HL-60 (cell line): Measurements from ENCODE around the gene CACNA1E.

ENCODE experiments used
- DNase-seq, 2 experiments: peaks; one replicate each; pipeline ENCODE4 v3.0.0-alpha.2; 2010 to 2020; ENCODE audit warnings: low read depth in 1 of 2, low spot score in 1 of 2
- H3K27ac ChIP-seq: fragments of 250-450 bp; sonication (Bioruptor Pico); replicated peaks from 2 replicates; pipeline ENCODE4 v1.5.1; 2020; ENCODE audit warnings: mild to moderate bottlenecking, moderate library complexity
- H3K27me3 ChIP-seq: fragments of 250-450 bp; sonication (Bioruptor Pico); 2 replicates; pipeline ENCODE4 v1.5.1; 2021; ENCODE audit warnings: mild to moderate bottlenecking, moderate library complexity; ENCODE audit not compliant: insufficient read depth, poor library complexity, severe bottlenecking
- H3K4me3 ChIP-seq: replicated peaks from 2 replicates; pipeline ENCODE4 v1.5.1; 2011; ENCODE audit warnings: mild to moderate bottlenecking, control low read depth, low read length; ENCODE audit not compliant: insufficient read depth
- CTCF ChIP-seq: IDR thresholded peaks from one replicate; pipeline ENCODE4 v1.5.1; 2011; ENCODE audit warnings: low read length, control low read depth, inconsistent platforms; ENCODE audit not compliant: insufficient read depth
- GABPA ChIP-seq: IDR thresholded peaks from 2 replicates; pipeline ENCODE4 v1.6.1; 2012; ENCODE audit warnings: low read depth
- POLR2AphosphoS5 ChIP-seq: IDR thresholded peaks from 2 replicates; pipeline ENCODE4 v1.6.1; 2012; ENCODE audit warnings: low read depth
- SPI1 ChIP-seq: IDR thresholded peaks from 2 replicates; pipeline ENCODE4 v1.6.1; 2012; ENCODE audit warnings: low read depth, mild to moderate bottlenecking, borderline replicate concordance
- TF ChIP-seq, protein P1 (sequence below): IDR thresholded peaks from 2 replicates; pipeline ENCODE4 v1.6.1; 2012; ENCODE audit warnings: low read depth; ENCODE audit not compliant: insufficient replicate concordance

CACNA1E gene

DNA sequence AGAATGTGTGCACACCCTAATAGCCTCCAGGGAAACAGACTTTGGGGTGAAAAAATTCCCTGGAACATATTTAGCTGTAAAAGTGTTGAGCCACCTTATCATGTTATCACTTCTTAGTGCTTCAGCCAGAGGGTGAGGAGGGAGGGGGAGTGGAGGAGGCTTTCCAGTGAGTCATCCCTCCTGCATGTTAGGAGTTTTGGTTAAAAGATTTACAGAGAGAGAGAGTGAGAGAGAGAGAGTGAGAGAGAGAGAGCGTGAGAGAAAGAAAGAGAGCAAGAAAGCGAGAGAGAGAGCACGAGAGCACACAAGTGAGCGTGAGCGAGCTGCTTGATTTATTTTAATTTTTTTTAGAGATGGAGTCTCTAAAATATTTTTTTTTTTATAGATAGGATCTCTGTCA, 13.5 kb upstream of the CACNA1E start:
- no peak overlapping the region for H3K27ac ChIP-seq
- no peak overlapping the region for H3K4me3 ChIP-seq
- TF ChIP-seq GABPA, result no peak
- TF ChIP-seq SPI1, result no peak
- TF ChIP-seq CTCF, result no peak
- TF ChIP-seq, protein P1, sequence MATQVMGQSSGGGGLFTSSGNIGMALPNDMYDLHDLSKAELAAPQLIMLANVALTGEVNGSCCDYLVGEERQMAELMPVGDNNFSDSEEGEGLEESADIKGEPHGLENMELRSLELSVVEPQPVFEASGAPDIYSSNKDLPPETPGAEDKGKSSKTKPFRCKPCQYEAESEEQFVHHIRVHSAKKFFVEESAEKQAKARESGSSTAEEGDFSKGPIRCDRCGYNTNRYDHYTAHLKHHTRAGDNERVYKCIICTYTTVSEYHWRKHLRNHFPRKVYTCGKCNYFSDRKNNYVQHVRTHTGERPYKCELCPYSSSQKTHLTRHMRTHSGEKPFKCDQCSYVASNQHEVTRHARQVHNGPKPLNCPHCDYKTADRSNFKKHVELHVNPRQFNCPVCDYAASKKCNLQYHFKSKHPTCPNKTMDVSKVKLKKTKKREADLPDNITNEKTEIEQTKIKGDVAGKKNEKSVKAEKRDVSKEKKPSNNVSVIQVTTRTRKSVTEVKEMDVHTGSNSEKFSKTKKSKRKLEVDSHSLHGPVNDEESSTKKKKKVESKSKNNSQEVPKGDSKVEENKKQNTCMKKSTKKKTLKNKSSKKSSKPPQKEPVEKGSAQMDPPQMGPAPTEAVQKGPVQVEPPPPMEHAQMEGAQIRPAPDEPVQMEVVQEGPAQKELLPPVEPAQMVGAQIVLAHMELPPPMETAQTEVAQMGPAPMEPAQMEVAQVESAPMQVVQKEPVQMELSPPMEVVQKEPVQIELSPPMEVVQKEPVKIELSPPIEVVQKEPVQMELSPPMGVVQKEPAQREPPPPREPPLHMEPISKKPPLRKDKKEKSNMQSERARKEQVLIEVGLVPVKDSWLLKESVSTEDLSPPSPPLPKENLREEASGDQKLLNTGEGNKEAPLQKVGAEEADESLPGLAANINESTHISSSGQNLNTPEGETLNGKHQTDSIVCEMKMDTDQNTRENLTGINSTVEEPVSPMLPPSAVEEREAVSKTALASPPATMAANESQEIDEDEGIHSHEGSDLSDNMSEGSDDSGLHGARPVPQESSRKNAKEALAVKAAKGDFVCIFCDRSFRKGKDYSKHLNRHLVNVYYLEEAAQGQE, result no peak
- no peak for TF ChIP-seq POLR2AphosphoS5
- DNase-seq, result no peak
- H3K27me3 ChIP-seq, result no peaks in the 10 kb centered on the region

- TF ChIP-seq POLR2AphosphoS5 (no peak), SPI1 (no peak), CTCF (no peak), GABPA (no peak)
- TF ChIP-seq, protein P1, result no peak
Observed at GRCh38 chr1:181475580-181475979, 7.7 kb upstream of the CACNA1E start.

GRCh38 chr1:181476581-181476980, 6.7 kb upstream of the CACNA1E start:
- Histone ChIP-seq H3K27ac (no peak overlapping the region), H3K4me3 (no peak overlapping the region), H3K27me3 (peaks cover 2% of the 10 kb centered on the region)
- DNase-seq, result no peak
- TF ChIP-seq GABPA, result no peak
- TF ChIP-seq CTCF, result no peak
- no peak for TF ChIP-seq POLR2AphosphoS5

More at GRCh38 chr1:181475580-181475979, 7.7 kb upstream of the CACNA1E start:
- H3K27me3 ChIP-seq, result peaks cover 2% of the 10 kb centered on the region
- H3K4me3 ChIP-seq, result no peak overlapping the region
- no peak overlapping the region for H3K27ac ChIP-seq
- no peak for DNase-seq

- TF ChIP-seq, protein P1, result no peak
- DNase-seq, result no peak
- Histone ChIP-seq H3K27ac (no peak overlapping the region), H3K27me3 (peaks cover 8% of the 10 kb centered on the region), H3K4me3 (no peak overlapping the region)
Observed at GRCh38 chr1:181478306-181478705, 5.0 kb upstream of the CACNA1E start.
